ENCODE measurements around the gene ZCWPW1. TPM values are rescaled to one million over a fixed set of nuclear protein-coding genes. Genes with fewer than 3 reads are reported as not detected.

Gene ZCWPW1
- total RNA-seq, 6 experiments from 2014 or later = 0.86 to 5.7 (median 2.7) TPM

GRCh38 chr7:100437150-100438100, 8.9 kb upstream of the ZCWPW1 start:
- intact Hi-C loops (cut with DNase I) = no loop called here
- DNase-seq = peak; percentile 38 to 60 (median 50)
- no peak for ATAC-seq
- peak overlapping the region; percentile 88 to 99 (median 99) for H3K27ac ChIP-seq
- no peaks in the 10 kb centered on the region for H3K9me3 ChIP-seq
- H3K27me3 ChIP-seq = no peaks in the 10 kb centered on the region
- H3K4me1 ChIP-seq = peaks cover 0 to 19% (median 3%) of the 10 kb centered on the region in 4 donors
- WGBS (ENCODE audit: insufficient coverage, low coverage, low lambda C conversion rate, missing lambda C conversion rate) = 81% methylated on average over 16 of the region's 28 CpGs
- H3K4me3 ChIP-seq = peak overlapping the region in 2 of 3 donors; percentile 80 to 92
- H3K36me3 ChIP-seq = peaks cover 0 to 21% (median 4%) of the 10 kb centered on the region in 4 donors
- TF ChIP-seq POLR2A (IDR thresholded peaks at IDR 0.05) (no peak), CTCF (IDR thresholded peaks at IDR 0.05) (no peak)

GRCh38 chr7:100435401-100436304, 7.2 kb upstream of the ZCWPW1 start:
- Histone ChIP-seq H3K4me1 (peaks cover 0 to 29% (median 3%) of the 10 kb centered on the region in 4 donors), H3K27me3 (no peaks in the 10 kb centered on the region), H3K9me3 (no peaks in the 10 kb centered on the region), H3K27ac (peak overlapping the region; percentile 88 to 99 (median 99)), H3K4me3 (peak overlapping the region; percentile 80 to 92 (median 84)), H3K36me3 (peaks cover 0 to 21% (median 4%) of the 10 kb centered on the region in 4 donors)
- DNase-seq (peak; percentile 67 to 78 (median 76)), ATAC-seq (peak; percentile 24 to 61 (median 48))
- no peak for TF ChIP-seq CTCF (IDR thresholded peaks at IDR 0.05)
- TF ChIP-seq POLR2A (IDR thresholded peaks at IDR 0.05) = no peak
- intact Hi-C loops (cut with DNase I) = no loop called here
- WGBS (ENCODE audit: insufficient coverage, low coverage, low lambda C conversion rate, missing lambda C conversion rate) = 8% methylated on average over 10 of the region's 81 CpGs

- H3K36me3 ChIP-seq = peaks cover 0 to 21% (median 4%) of the 10 kb centered on the region in 4 donors
- no peak for TF ChIP-seq CTCF (IDR thresholded peaks at IDR 0.05)
- no peak for TF ChIP-seq POLR2A (IDR thresholded peaks at IDR 0.05)
- H3K4me1 ChIP-seq = peaks cover 0 to 34% (median 3%) of the 10 kb centered on the region in 4 donors
- WGBS (ENCODE audit: insufficient coverage, low coverage, low lambda C conversion rate, missing lambda C conversion rate) = 72% methylated on average over 20 of the region's 22 CpGs
- ATAC-seq (no peak), DNase-seq (no peak)
- H3K4me3 ChIP-seq = peak overlapping the region; percentile 80 to 92 (median 84)
- H3K27me3 ChIP-seq = no peaks in the 10 kb centered on the region
- intact Hi-C loops (cut with DNase I) = no loop called here
- peak overlapping the region in 1 of 3 donors; percentile 99 for H3K27ac ChIP-seq
- no peaks in the 10 kb centered on the region for H3K9me3 ChIP-seq
Observed at GRCh38 chr7:100434297-100435144, 6.0 kb upstream of the ZCWPW1 start.
